GM23338 (cell line): Measurements from ENCODE around the gene BAZ1B. TPM values are rescaled to one million over a fixed set of nuclear protein-coding genes. Genes with fewer than 3 reads are reported as not detected.
A peak's percentile ranks its signal among the peaks of the same experiment; 100 is the strongest.

Experiments used
- ATAC-seq: fragments of 200-7000 bp; cut with Tn5 transposase; 3 replicates; pipeline ENCODE4 v1.9.1; 2020
- DNase-seq: peaks from one replicate; pipeline ENCODE4 v3.0.0-alpha.2; 2015; ENCODE audit warnings: low spot score
- H2AFZ ChIP-seq: fragments of 200-600 bp; sonication (generic); 2 replicates; pipeline ENCODE4 v1.8.0; 2016; ENCODE audit warnings: antibody characterized with exemption, mild to moderate bottlenecking, moderate library complexity
- H3F3A ChIP-seq: fragments of 200-600 bp; sonication (generic); replicated peaks from 2 replicates; pipeline ENCODE4 v1.8.0; 2017; ENCODE audit warnings: antibody characterized with exemption, mixed run types, low read depth
- H3K27ac ChIP-seq: fragments of 200-600 bp; sonication (generic); 2 replicates; pipeline ENCODE4 v1.6.1; 2016; ENCODE audit warnings: low read depth
- H3K27me3 ChIP-seq: fragments of 200-600 bp; sonication (generic); 2 replicates; pipeline ENCODE4 v1.8.0; 2016; ENCODE audit warnings: mild to moderate bottlenecking, mixed run types, moderate library complexity; ENCODE audit not compliant: insufficient read depth
- H3K36me3 ChIP-seq: fragments of 200-600 bp; sonication (generic); 2 replicates; pipeline ENCODE4 v1.8.0; 2016; ENCODE audit warnings: mild to moderate bottlenecking; ENCODE audit not compliant: insufficient read depth
- H3K4me1 ChIP-seq: fragments of 200-600 bp; sonication (generic); 2 replicates; pipeline ENCODE4 v1.8.0; 2016; ENCODE audit warnings: mild to moderate bottlenecking, moderate library complexity; ENCODE audit not compliant: insufficient read depth
- H3K4me2 ChIP-seq: fragments of 200-600 bp; sonication (generic); 2 replicates; pipeline ENCODE4 v1.7.1; 2017; ENCODE audit warnings: mixed run types
- H3K4me3 ChIP-seq: fragments of 200-600 bp; sonication (generic); 2 replicates; pipeline ENCODE4 v1.6.1; 2016; ENCODE audit warnings: mixed run types
- H3K79me2 ChIP-seq: fragments of 200-600 bp; sonication (generic); replicated peaks from 2 replicates; pipeline ENCODE4 v1.8.0; 2017; ENCODE audit warnings: mild to moderate bottlenecking; ENCODE audit not compliant: insufficient read depth
- H3K9me2 ChIP-seq: fragments of 200-600 bp; sonication (generic); 2 replicates; pipeline ENCODE4 v1.8.0; 2017; ENCODE audit not compliant: insufficient read depth
- H4K20me1 ChIP-seq: fragments of 200-600 bp; sonication (generic); replicated peaks from 2 replicates; pipeline ENCODE4 v1.8.0; 2017; ENCODE audit warnings: mild to moderate bottlenecking; ENCODE audit not compliant: insufficient read depth
- H3K27ac Mint-ChIP-seq: 2 replicates; pipeline ENCODE4 v1.8.0; 2020; ENCODE audit warnings: inconsistent platforms, mild to moderate bottlenecking, moderate library complexity, mixed read lengths
- H3K27me3 Mint-ChIP-seq: 3 replicates; pipeline ENCODE4 v1.8.0; 2022; ENCODE audit warnings: low read depth, mild to moderate bottlenecking, moderate library complexity, mixed read lengths, inconsistent platforms; ENCODE audit not compliant: insufficient read depth, poor library complexity
- H3K36me3 Mint-ChIP-seq: 3 replicates; pipeline ENCODE4 v1.8.0; 2021; ENCODE audit warnings: low read depth, mild to moderate bottlenecking, inconsistent platforms, moderate library complexity, mixed read lengths
- H3K4me1 Mint-ChIP-seq: 3 replicates; pipeline ENCODE4 v1.8.0; 2020; ENCODE audit warnings: mild to moderate bottlenecking, inconsistent platforms, mixed read lengths
- H3K4me3 Mint-ChIP-seq: 3 replicates; pipeline ENCODE4 v1.8.0; 2021; ENCODE audit warnings: moderate library complexity, mild to moderate bottlenecking, inconsistent platforms, mixed read lengths
- H3K9me3 Mint-ChIP-seq: 3 replicates; pipeline ENCODE4 v1.8.0; 2020; ENCODE audit warnings: moderate library complexity, mild to moderate bottlenecking, inconsistent platforms, mixed read lengths
- STAT1 ChIP-seq: IDR thresholded peaks from one replicate; pipeline ENCODE4 v1.6.1; 2016; ENCODE audit warnings: antibody characterized with exemption; ENCODE audit not compliant: unreplicated experiment
- polyA plus RNA-seq: library from polyadenylated mRNA; unstranded; fragments of >200 nt; fragmentation: Nextera tagmentation; extraction: Ambion mirVana; gene quantifications from 2 replicates; pipeline ENCODE4 v1.2.1, GENCODE V29; 2016
- total RNA-seq: library from RNA; depleted of rRNA; stranded (reverse); fragments of >200 nt; shearing (Covaris generic); gene quantifications from 2 replicates; pipeline ENCODE4 v1.2.3, GENCODE V29; 2014
- TF ChIP-seq, protein P1 (sequence below): IDR thresholded peaks from one replicate; pipeline ENCODE4 v1.6.1; 2018; ENCODE audit warnings: antibody characterized with exemption; ENCODE audit not compliant: unreplicated experiment
- TF ChIP-seq, protein P2 (sequence below): fragments of 250-450 bp; sonication (Bioruptor Pico); IDR thresholded peaks from 2 replicates; pipeline ENCODE4 v1.5.0; 2020; ENCODE audit warnings: mild to moderate bottlenecking, moderate library complexity

BAZ1B gene
- total and polyA plus RNA-seq, 2 experiments from 2014 or later, result 40.4 to 70.7 TPM

DNA sequence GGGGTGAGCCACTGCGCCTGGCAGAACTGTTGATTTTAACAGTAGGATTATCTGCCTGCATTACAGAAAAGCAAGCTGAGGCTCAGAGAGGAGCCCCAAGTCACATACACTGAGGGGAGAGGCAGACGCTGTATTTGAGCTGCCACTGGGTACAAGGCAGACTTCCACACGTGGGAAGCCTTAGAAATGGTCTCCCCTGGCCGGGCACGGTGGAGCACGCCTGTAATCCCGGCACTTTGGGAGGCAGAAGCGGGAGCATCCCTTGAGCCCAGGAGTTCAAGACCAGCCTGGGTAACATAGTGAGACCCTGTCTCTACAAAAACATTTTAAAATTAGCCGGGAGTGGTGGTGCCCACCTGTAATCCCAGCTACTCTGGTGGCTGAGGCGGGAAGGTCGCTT, 89.4 kb downstream of the BAZ1B start:
- H3K4me2 ChIP-seq, result no peak overlapping the region
- no peak overlapping the region for H3K27ac ChIP-seq
- TF ChIP-seq, protein P1, sequence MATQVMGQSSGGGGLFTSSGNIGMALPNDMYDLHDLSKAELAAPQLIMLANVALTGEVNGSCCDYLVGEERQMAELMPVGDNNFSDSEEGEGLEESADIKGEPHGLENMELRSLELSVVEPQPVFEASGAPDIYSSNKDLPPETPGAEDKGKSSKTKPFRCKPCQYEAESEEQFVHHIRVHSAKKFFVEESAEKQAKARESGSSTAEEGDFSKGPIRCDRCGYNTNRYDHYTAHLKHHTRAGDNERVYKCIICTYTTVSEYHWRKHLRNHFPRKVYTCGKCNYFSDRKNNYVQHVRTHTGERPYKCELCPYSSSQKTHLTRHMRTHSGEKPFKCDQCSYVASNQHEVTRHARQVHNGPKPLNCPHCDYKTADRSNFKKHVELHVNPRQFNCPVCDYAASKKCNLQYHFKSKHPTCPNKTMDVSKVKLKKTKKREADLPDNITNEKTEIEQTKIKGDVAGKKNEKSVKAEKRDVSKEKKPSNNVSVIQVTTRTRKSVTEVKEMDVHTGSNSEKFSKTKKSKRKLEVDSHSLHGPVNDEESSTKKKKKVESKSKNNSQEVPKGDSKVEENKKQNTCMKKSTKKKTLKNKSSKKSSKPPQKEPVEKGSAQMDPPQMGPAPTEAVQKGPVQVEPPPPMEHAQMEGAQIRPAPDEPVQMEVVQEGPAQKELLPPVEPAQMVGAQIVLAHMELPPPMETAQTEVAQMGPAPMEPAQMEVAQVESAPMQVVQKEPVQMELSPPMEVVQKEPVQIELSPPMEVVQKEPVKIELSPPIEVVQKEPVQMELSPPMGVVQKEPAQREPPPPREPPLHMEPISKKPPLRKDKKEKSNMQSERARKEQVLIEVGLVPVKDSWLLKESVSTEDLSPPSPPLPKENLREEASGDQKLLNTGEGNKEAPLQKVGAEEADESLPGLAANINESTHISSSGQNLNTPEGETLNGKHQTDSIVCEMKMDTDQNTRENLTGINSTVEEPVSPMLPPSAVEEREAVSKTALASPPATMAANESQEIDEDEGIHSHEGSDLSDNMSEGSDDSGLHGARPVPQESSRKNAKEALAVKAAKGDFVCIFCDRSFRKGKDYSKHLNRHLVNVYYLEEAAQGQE, result no peak
- TF ChIP-seq STAT1, result no peak
- TF ChIP-seq, protein P2, sequence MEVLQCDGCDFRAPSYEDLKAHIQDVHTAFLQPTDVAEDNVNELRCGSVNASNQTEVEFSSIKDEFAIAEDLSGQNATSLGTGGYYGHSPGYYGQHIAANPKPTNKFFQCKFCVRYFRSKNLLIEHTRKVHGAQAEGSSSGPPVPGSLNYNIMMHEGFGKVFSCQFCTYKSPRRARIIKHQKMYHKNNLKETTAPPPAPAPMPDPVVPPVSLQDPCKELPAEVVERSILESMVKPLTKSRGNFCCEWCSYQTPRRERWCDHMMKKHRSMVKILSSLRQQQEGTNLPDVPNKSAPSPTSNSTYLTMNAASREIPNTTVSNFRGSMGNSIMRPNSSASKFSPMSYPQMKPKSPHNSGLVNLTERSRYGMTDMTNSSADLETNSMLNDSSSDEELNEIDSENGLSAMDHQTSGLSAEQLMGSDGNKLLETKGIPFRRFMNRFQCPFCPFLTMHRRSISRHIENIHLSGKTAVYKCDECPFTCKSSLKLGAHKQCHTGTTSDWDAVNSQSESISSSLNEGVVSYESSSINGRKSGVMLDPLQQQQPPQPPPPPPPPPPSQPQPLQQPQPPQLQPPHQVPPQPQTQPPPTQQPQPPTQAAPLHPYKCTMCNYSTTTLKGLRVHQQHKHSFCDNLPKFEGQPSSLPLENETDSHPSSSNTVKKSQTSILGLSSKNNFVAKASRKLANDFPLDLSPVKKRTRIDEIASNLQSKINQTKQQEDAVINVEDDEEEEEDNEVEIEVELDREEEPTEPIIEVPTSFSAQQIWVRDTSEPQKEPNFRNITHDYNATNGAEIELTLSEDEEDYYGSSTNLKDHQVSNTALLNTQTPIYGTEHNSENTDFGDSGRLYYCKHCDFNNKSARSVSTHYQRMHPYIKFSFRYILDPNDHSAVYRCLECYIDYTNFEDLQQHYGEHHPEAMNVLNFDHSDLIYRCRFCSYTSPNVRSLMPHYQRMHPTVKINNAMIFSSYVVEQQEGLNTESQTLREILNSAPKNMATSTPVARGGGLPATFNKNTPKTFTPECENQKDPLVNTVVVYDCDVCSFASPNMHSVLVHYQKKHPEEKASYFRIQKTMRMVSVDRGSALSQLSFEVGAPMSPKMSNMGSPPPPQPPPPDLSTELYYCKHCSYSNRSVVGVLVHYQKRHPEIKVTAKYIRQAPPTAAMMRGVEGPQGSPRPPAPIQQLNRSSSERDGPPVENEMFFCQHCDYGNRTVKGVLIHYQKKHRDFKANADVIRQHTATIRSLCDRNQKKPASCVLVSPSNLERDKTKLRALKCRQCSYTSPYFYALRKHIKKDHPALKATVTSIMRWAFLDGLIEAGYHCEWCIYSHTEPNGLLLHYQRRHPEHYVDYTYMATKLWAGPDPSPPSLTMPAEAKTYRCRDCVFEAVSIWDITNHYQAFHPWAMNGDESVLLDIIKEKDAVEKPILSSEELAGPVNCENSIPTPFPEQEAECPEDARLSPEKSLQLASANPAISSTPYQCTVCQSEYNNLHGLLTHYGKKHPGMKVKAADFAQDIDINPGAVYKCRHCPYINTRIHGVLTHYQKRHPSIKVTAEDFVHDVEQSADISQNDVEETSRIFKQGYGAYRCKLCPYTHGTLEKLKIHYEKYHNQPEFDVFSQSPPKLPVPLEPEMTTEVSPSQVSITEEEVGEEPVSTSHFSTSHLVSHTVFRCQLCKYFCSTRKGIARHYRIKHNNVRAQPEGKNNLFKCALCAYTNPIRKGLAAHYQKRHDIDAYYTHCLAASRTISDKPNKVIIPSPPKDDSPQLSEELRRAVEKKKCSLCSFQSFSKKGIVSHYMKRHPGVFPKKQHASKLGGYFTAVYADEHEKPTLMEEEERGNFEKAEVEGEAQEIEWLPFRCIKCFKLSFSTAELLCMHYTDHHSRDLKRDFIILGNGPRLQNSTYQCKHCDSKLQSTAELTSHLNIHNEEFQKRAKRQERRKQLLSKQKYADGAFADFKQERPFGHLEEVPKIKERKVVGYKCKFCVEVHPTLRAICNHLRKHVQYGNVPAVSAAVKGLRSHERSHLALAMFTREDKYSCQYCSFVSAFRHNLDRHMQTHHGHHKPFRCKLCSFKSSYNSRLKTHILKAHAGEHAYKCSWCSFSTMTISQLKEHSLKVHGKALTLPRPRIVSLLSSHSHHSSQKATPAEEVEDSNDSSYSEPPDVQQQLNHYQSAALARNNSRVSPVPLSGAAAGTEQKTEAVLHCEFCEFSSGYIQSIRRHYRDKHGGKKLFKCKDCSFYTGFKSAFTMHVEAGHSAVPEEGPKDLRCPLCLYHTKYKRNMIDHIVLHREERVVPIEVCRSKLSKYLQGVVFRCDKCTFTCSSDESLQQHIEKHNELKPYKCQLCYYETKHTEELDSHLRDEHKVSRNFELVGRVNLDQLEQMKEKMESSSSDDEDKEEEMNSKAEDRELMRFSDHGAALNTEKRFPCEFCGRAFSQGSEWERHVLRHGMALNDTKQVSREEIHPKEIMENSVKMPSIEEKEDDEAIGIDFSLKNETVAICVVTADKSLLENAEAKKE (CRISPR knock-in tag), result no peak
- Mint-ChIP-seq H3K27me3 (peaks cover 36% of the 10 kb centered on the region), H3K4me3 (peak overlapping the region; percentile 26; the same call in 1 of the 3 replicates), H3K9me3 (no peaks in the 10 kb centered on the region), H3K27ac (no peak overlapping the region), H3K36me3 (no peaks in the 10 kb centered on the region), H3K4me1 (peaks cover 3% of the 10 kb centered on the region; the same call in 2 of the 3 replicates)
- no peaks in the 10 kb centered on the region for H3F3A ChIP-seq
- ATAC-seq (no peak), DNase-seq (no peak)
- H3K36me3 ChIP-seq, result no peaks in the 10 kb centered on the region
- no peak overlapping the region for H2AFZ ChIP-seq
- H3K4me1 ChIP-seq, result peaks cover 12% of the 10 kb centered on the region
- no peaks in the 10 kb centered on the region for H4K20me1 ChIP-seq
- H3K79me2 ChIP-seq, result no peaks in the 10 kb centered on the region
- H3K27me3 ChIP-seq, result peaks cover 23% of the 10 kb centered on the region
- no peaks in the 10 kb centered on the region for H3K9me2 ChIP-seq
- H3K4me3 ChIP-seq, result no peak overlapping the region
